GM12878 (cell line): Measurements from ENCODE around the gene CPVL. TPM values are rescaled to one million over a fixed set of nuclear protein-coding genes. Genes with fewer than 3 reads are reported as not detected.

Experiments used
- ATAC-seq: fragments of 200-7000 bp; cut with Tn5 transposase; 3 replicates; pipeline ENCODE4 v1.9.1; 2020; ENCODE audit warnings: mild to moderate bottlenecking, moderate library complexity
- BruUV-seq: library from RNA; stranded (reverse); fragments of 400-500 nt; replicated peaks from 2 replicates; lab custom pipeline; 2021; lab: Mats Ljungman, UMichigan
- CTCF ChIA-PET: fragments of 300-600 bp; sonication (Branson Sonifier 250); formaldehyde crosslinking; extraction: SDS; loops from one replicate; lab custom pipeline; 2021; ENCODE audit warnings: inconsistent platforms; lab: Yijun Ruan, JAX
- POLR2A ChIA-PET: fragments of 350-600 bp; formaldehyde crosslinking; extraction: SDS; loops from one replicate; lab custom pipeline; 2021; ENCODE audit warnings: inconsistent platforms; lab: Charles Lee
- RAD21 ChIA-PET: fragments of 300-600 bp; sonication (Branson Sonifier 250); formaldehyde crosslinking; loops from one replicate; lab custom pipeline; 2023; ENCODE audit warnings: antibody characterized with exemption; ENCODE audit not compliant: unreplicated experiment; lab: Charles Lee
- SMC1A ChIA-PET: fragments of 300-600 bp; sonication (Branson Sonifier 250); formaldehyde crosslinking; loops from one replicate; lab custom pipeline; 2023; ENCODE audit not compliant: unreplicated experiment, uncharacterized antibody; lab: Charles Lee
- DNase-seq: peaks from one replicate; pipeline ENCODE4 v3.0.0-alpha.2; 2011; ENCODE audit warnings: low read depth, low spot score
- FAIRE-seq: peaks from 3 replicates; lab custom pipeline; 2011; peaks lifted over from hg19 to GRCh38; lab: Jason Lieb, UNC
- H2AFZ ChIP-seq: 2 replicates; pipeline ENCODE4 v1.6.0; 2011; ENCODE audit warnings: low read depth, low read length, control low read depth; ENCODE audit not compliant: control insufficient read depth
- H3K27ac ChIP-seq: 2 replicates; pipeline ENCODE4 v1.5.1; 2011; ENCODE audit warnings: control low read depth; ENCODE audit not compliant: control insufficient read depth, insufficient read depth
- H3K27me3 ChIP-seq, 2 experiments: replicated peaks in 1 of 2; 2 replicates each; pipeline versions ENCODE4 v1.6.0 to v1.6.1; 2011; ENCODE audit warnings: low read length in 1 of 2; ENCODE audit not compliant: control insufficient read depth in 2 of 2, insufficient read depth in 2 of 2
- H3K36me3 ChIP-seq, 2 experiments: 2 replicates each; pipeline ENCODE4 v1.5.1; 2011; ENCODE audit warnings: low read length in 1 of 2; ENCODE audit not compliant: control insufficient read depth in 2 of 2, insufficient read depth in 2 of 2
- H3K4me1 ChIP-seq: 2 replicates; pipeline ENCODE4 v1.6.1; 2011; ENCODE audit warnings: mild to moderate bottlenecking, low read length, moderate library complexity, mixed read lengths; ENCODE audit not compliant: control insufficient read depth, insufficient read depth
- H3K4me2 ChIP-seq: 2 replicates; pipeline ENCODE4 v1.6.0; 2011; ENCODE audit warnings: control low read depth; ENCODE audit not compliant: control insufficient read depth, insufficient read depth
- H3K4me3 ChIP-seq: fragments of 200-600 bp; sonication (generic); 2 replicates; pipeline ENCODE4 v1.5.1; 2016
- H3K79me2 ChIP-seq: 2 replicates; pipeline ENCODE4 v1.6.0; 2011; ENCODE audit warnings: low read length; ENCODE audit not compliant: control insufficient read depth, insufficient read depth
- H3K9ac ChIP-seq: 2 replicates; pipeline ENCODE4 v1.8.0; 2011; ENCODE audit warnings: low read length, control low read depth, mixed read lengths; ENCODE audit not compliant: control insufficient read depth, insufficient read depth
- H3K9me3 ChIP-seq: replicated peaks from 3 replicates; pipeline ENCODE4 v1.5.1; 2011; ENCODE audit warnings: mild to moderate bottlenecking, low read length; ENCODE audit not compliant: control insufficient read depth, insufficient read depth
- H4K20me1 ChIP-seq: 2 replicates; pipeline ENCODE4 v1.6.0; 2011; ENCODE audit not compliant: control insufficient read depth, insufficient read depth
- BACH1 ChIP-seq: fragments of 450-650 bp; IDR thresholded peaks from 2 replicates; pipeline ENCODE4 v1.6.1; 2017; ENCODE audit warnings: mild to moderate bottlenecking, borderline replicate concordance
- E4F1 ChIP-seq: fragments of 450-650 bp; IDR thresholded peaks from 2 replicates; pipeline ENCODE4 v1.6.1; 2018; ENCODE audit warnings: borderline replicate concordance, mild to moderate bottlenecking; ENCODE audit not compliant: partially characterized antibody
- ETV6 ChIP-seq, 2 experiments: fragments of 450-650 bp in 1 of 2; IDR thresholded peaks in 1 of 2; conservative IDR thresholded peaks in 1 of 2; 2 replicates each; pipeline ENCODE4 v1.6.1; 2014; ENCODE audit warnings: antibody characterized with exemption in 1 of 2, borderline replicate concordance in 1 of 2, low read depth in 1 of 2, mild to moderate bottlenecking in 1 of 2, moderate library complexity in 1 of 2
- IRF5 ChIP-seq: fragments of 450-650 bp; IDR thresholded peaks from 2 replicates; pipeline ENCODE4 v1.6.1; 2017; ENCODE audit warnings: borderline replicate concordance
- KDM1A ChIP-seq: fragments of 200-600 bp; sonication (generic); IDR thresholded peaks from 2 replicates; pipeline ENCODE4 v1.6.1; 2016; ENCODE audit warnings: borderline replicate concordance
- NRF1 ChIP-seq: conservative IDR thresholded peaks from 2 replicates; pipeline ENCODE4 v1.6.1; 2011; ENCODE audit warnings: mild to moderate bottlenecking, low read depth, low read length, improper control_type of control experiment
- PRDM15 ChIP-seq: fragments of 450-650 bp; formaldehyde crosslinking; IDR thresholded peaks from 2 replicates; pipeline ENCODE4 v1.4.0; 2020; ENCODE audit warnings: mild to moderate bottlenecking, moderate library complexity
- RAD51 ChIP-seq: fragments of 450-650 bp; IDR thresholded peaks from 2 replicates; pipeline ENCODE4 v1.6.1; 2016; ENCODE audit warnings: moderate library complexity, mild to moderate bottlenecking, inconsistent platforms
- RB1 ChIP-seq: fragments of 450-650 bp; formaldehyde crosslinking; IDR thresholded peaks from 2 replicates; pipeline ENCODE4 v1.6.1; 2017; ENCODE audit warnings: mild to moderate bottlenecking, borderline replicate concordance
- RFX5 ChIP-seq: IDR thresholded peaks from 2 replicates; pipeline ENCODE4 v1.6.1; 2011; ENCODE audit warnings: low read depth, low read length, improper control_type of control experiment
- TCF3 ChIP-seq: IDR thresholded peaks from 2 replicates; pipeline ENCODE4 v1.6.1; 2012; ENCODE audit warnings: low read depth, mild to moderate bottlenecking, low read length, borderline replicate concordance; ENCODE audit not compliant: insufficient read depth
- ZNF24 ChIP-seq: fragments of 450-650 bp; IDR thresholded peaks from 2 replicates; pipeline ENCODE4 v1.6.1; 2017; ENCODE audit warnings: antibody characterized with exemption, mild to moderate bottlenecking
- WGBS: methylation state at CpG from one replicate; pipeline ENCODE4 v1.1.6; 2016; ENCODE audit warnings: low lambda C conversion rate; ENCODE audit not compliant: insufficient replicate concordance, insufficient coverage; ENCODE audit errors: missing lambda C conversion rate; 5-methylcytosine and 5-hydroxymethylcytosine counted together
- in situ Hi-C: fragments of 300-500 bp; cut with MboI; formaldehyde crosslinking; loops from 9 replicates; pipeline ENCODE4 v1.14.3; 2018; ENCODE audit warnings: mixed read lengths
- intact Hi-C: fragments of 100-400 bp; cut with micrococcal nuclease; formaldehyde crosslinking; loops from one replicate; pipeline ENCODE4 v1.14.2; 2022; ENCODE audit not compliant: unreplicated experiment
- polyA plus RNA-seq, 11 experiments: library from polyadenylated mRNA; depleted of rRNA in 4 of 11; unstranded in 6 of 11; stranded (reverse) in 5 of 11; fragments of >200 nt; fragmentation: Nextera tagmentation in 4 of 11; fragmentation: Illumina TruSeq in 1 of 11; extraction: Ambion mirVana in 4 of 11; extraction: Trizol in 1 of 11; gene quantifications; 1 replicate in 1 of 11; 2 replicates in 10 of 11; pipeline versions ENCODE4 v1.2.1 to v1.2.3, GENCODE V29; 2011 to 2016; ENCODE audit warnings: inconsistent platforms in 2 of 11, missing spikeins in 2 of 11, low read depth in 1 of 11
- total RNA-seq, 4 experiments: library from RNA; depleted of rRNA in 3 of 4; stranded (reverse); fragments of >200 nt in 3 of 4; fragmentation: Illumina TruSeq in 1 of 4; extraction: Trizol in 1 of 4; gene quantifications; 2 replicates each; pipeline versions ENCODE4 v1.2.1 to v1.2.3, GENCODE V29; 2013 to 2021

CPVL gene
- total and polyA plus RNA-seq, 10 of the 15 experiments (the other 5 are each of a cell fraction or from before 2014, with no cell fraction given): 0.59 TPM; not detected in 9

GRCh38 chr7:29033584-29033983, 112.8 kb downstream of the CPVL start:
- no peaks in the 10 kb centered on the region for H3K4me1 ChIP-seq
- ChIA-PET CTCF (interaction anchor here (1.2 to 2.1 kb wide), 2 partner anchors 15 to 73 kb away, joined by 4 to 6 read pairs; no protein-coding TSS in a partner anchor), RAD21 (interaction anchor here (0.9 to 1.1 kb wide), 2 partner anchors 73 to 106 kb away, joined by 3 read pairs; no protein-coding TSS in a partner anchor), SMC1A (no interaction called here), POLR2A (no interaction called here)
- H2AFZ ChIP-seq: no peak overlapping the region
- no TSS peak for BruUV-seq
- in situ Hi-C loops: no loop called here
- DNase-seq (no peak), ATAC-seq (no peak), FAIRE-seq (no peak)
- H3K9ac ChIP-seq: no peak overlapping the region
- no peaks in the 10 kb centered on the region for H3K36me3 ChIP-seq
- H3K4me2 ChIP-seq: no peak overlapping the region
- H3K9me3 ChIP-seq: no peaks in the 10 kb centered on the region
- H3K27ac ChIP-seq: no peak overlapping the region
- H3K79me2 ChIP-seq: no peaks in the 10 kb centered on the region
- WGBS: 51% methylated on average over 2 of the region's 2 CpGs
- peaks cover 0 to 2% of the 10 kb centered on the region in 2 experiments; a peak in 2 of 4 replicates for H3K27me3 ChIP-seq
- no peak for TF ChIP-seq E4F1
- TF ChIP-seq BACH1: no peak
- TF ChIP-seq NRF1: no peak
- TF ChIP-seq IRF5: no peak
- no peak for TF ChIP-seq RB1
- no peak for TF ChIP-seq RAD51
- TF ChIP-seq TCF3: no peak
- TF ChIP-seq RFX5: no peak
- TF ChIP-seq PRDM15 (CRISPR knock-in tag): no peak
- TF ChIP-seq KDM1A: no peak
- no peak for TF ChIP-seq ZNF24
- TF ChIP-seq ETV6 (conservative IDR thresholded peaks at IDR 0.05 in 1 of 2, IDR thresholded peaks at IDR 0.05 in 1 of 2; ENCODE audit: borderline replicate concordance in 1 of 2, low read depth in 1 of 2): no peak
- intact Hi-C loops: no loop called here
- no peak overlapping the region for H3K4me3 ChIP-seq
- no peaks in the 10 kb centered on the region for H4K20me1 ChIP-seq
